HG03460 (cell line): ENCODE measurements around the gene FSTL5.

ENCODE experiments used
- ATAC-seq: cut with Tn5 transposase; IDR thresholded peaks from one replicate; pipeline ENCODE4 v1.9.1; 2021; ENCODE audit not compliant: unreplicated experiment

The FSTL5 gene

DNA sequence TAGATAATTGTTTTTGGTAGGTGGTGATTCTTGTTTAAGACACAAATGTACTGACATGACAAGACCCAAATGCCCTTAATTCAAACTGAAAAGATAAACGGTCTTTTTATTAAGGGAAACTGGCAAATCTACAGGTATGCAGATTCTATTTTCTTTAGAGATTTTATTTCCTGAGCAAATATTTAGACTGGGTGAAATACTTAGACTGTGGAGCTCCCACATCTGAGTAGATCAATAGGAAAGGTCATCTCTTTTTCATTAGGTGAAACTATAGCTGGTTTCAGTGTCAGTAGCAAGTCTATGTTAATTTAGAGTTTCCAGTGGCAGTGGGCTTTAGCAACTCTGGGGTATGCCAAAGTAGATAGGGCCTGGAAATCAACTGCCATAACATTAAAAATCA, 446.7 kb downstream of the FSTL5 start:
- ATAC-seq = no peak

DNA sequence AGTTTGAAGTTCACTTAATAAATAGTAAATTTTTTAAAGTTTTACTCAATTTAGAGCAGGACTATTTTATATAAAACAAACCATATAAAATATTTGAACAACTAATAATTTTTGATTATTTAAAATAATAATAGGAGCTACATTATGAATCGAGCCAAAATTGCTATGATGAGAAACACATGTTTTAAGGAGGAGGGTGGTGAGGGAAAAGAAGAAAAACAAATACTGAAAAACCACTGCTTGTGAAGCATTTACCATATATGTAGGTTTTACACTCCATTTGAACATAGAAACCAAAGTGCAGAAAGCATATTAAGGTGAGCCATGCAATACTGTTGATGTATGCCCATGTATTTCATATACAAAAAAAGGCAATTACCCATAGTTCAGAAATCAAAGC, 448.9 kb downstream of the FSTL5 start:
- ATAC-seq = no peak

DNA sequence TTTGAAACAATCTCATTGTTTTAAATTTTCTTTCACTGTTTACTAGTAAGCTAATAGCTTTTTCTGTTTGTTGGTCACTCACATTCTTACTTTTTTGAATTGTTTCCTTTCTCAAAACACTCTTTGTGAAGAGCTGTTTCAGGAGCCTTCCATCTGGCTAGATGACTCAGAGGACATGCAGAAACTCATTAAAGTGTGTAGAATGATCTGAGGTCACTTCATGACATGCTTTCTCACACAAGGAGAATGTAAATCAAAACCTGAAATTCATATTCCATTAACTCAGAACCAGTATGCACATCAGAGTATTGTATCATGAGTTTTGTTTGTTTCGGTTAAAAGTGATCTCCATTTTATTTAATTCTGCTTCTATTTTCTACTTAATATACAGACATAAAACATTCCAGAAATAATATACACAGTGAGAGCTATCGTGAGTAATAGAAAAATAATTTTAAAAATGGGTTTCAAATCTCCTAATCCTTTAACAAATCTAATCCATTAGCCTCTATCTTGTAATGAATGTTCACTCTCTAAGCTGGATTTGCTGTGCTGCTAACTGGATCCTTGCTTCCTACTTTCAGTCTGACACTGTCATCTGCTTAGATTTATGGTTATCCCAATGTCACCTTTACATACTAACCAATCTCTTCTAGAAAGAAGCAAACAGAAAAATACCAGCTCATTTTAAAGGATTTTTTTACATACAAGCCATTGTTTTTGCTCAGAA, 449.6 kb downstream of the FSTL5 start:
- ATAC-seq = no peak

DNA sequence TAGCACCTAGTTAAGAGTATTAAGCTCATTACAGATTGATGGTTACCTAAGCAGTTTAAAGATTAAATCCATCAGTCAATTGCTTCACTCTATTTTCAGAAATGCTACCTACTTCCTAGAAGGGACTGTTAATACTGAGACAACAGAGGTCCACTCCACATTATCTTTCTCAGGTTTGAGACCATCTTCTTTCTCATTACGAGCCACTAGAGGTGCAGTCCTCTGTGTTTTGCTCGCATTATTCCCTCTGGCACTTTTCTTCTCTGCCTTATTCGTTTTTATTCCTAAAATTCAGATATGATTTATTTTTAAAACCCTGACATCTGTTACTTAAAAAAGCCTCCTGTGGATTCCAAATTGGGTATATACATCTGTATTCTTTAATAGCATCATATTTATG, 459.1 kb downstream of the FSTL5 start:
- no peak for ATAC-seq

DNA sequence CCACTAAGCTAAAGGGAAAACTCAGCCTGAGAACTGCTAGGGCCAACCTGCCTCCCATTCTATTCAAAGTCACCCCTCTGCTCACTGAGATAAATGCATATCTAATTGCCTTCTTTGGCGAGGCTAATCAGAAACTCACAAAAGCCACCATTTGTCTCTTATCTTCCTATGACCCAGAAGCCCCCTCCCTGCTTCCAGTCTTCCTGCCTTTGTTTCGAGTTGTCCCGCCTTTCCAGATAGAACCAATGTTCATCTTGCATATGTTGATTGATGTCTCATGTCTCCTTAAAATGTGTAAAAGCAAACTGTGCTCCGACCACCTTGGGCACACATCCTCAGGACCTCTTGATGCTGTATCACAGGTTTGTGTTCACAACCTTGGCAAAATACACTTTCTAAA, 459.8 kb downstream of the FSTL5 start:
- no peak for ATAC-seq

DNA sequence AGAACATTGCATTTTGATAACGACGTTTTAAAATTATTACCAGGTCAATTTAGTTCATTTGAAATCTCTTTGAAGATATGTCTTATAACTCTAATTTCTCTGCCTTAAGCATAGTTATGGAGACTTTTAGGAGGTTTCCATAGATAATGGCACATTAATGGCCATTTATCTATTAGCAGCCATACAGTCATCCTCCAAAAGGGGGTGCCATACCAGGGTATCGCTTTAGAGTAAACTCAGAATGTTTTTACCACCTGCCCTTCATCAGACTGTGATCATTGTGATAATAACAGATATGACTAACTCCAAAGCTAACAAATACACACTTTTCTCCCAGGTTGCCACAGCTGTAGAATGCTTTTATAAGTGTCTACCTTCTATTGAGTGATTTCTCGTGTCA, 461.5 kb downstream of the FSTL5 start:
- ATAC-seq = no peak

DNA sequence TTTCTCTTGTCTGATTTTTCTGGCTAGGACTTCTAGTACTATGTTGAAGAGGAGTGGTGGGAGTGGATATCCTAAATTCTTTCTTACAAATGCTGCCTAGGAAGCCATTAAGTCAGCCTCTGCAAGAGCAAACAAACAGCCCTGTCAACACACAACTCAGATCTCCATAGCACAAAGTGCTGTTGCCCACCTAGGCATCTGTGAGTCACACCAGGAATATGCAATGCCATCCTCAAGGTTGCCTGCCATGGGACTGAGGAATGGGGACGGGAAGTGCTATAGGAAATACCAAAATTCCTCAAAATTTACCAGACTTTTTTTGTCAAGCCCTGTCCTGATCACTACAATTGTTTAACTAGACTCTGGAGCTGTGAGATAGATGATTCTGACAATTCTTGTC, 466.9 kb downstream of the FSTL5 start:
- no peak for ATAC-seq

DNA sequence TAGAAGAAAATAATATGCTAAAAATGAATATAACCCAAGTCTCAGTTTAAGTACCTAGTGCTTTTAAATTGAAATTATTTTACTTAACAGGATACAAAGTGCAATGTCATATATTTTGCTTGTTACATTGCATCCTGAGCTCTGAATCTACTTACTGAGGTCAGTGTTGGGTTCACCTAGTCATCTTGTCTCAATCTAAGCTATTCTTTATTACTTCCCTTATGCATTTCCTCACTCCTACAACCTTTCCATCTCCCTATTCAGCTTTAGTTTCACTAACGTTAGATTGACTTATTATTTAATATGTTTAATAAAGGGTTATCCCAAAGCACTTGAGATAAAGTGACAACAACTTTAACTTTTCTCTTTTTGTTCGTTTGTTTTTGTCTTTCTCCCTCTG, 483.7 kb downstream of the FSTL5 start:
- ATAC-seq = no peak

DNA sequence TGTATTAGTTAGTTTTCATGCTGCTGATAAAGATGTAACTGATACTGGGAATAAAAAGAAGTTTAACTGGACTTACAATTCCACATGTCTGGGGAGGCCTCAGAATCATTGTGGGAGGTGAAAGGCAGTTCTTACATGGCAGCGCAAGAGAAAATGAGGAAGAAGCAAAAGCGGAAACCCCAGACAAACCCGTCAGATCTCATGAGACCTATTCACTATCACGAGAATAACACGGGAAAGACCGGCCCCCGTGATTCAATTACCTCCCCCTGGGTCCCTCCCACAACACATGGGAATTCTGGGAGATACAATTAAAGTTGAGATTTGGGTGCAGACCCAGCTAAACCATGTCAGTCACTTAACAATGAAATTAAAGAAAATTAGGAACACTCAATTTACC, 499.1 kb downstream of the FSTL5 start:
- no peak for ATAC-seq

DNA sequence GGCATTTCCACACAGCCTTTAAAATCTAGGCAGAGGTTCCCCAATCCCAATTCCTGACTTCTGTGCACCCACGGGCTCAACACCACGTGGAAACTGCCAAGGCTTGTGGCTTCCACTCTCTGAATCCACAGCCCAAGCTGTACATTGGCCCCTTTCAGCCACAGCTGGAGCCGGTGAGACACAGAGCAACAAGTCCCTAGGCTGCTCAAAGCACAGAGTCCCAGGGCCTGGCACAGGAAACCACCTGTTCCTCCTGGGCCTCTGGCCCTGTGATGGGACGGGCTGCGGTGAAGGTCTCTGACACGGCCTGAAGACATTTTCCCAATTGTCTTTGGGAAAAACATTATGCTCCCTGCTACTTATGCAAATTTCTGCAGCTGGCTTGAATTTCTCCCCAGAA, 500.0 kb downstream of the FSTL5 start:
- no peak for ATAC-seq

DNA sequence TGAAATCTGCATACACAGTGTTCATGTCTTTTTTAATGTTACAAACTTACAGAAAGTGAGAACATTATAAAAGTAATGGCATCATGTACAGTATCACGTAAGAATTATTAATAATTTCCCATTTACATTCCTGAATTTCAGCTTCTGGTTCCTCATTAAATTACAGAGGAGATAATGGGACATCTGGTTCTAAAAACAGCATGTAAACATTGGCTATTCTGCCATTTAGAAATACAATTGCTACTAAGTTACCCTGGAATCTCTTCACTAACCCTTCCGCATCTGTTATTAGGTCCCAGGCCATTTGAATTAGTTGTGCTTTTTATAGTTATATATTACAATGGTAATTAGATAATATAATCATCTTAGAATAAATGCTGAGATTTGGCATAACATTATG, 505.1 kb downstream of the FSTL5 start:
- ATAC-seq = no peak

DNA sequence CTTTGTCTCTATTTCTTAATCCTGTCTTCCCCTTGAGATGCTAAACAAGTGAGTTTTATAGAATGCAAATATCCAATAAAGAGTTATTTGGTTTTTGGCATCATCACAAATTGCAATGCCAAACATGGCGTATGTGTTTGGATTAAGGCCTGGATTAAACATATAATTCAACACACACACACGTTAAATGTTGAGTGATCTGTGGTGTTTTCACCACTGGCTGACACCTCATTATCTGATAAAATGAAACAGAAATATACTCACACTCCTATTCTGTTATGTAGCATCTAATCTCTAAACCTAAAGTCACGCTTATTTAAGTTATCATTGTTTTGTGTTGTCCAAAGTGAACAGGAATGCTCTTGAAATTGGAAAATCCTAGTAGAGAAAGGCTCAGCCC, 506.2 kb downstream of the FSTL5 start:
- ATAC-seq = no peak

DNA sequence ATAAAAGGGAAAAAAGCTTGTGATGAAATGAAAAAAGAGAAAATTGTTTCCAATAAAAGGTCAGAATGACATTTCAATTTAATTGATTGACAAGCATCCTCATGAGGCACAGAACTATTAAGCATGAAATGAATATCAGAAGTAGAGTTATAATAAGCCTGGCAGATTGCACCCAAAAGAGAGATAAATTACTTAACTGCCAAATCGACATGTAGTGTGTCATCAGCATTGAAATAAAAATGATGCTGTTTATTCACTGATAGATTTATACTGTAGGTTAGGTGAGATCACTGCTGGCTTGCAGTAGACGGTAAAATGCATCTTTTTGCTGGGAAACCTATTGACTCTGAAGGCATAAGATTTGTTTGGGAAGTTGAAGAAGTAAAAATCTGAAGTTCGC, 507.2 kb downstream of the FSTL5 start:
- no peak for ATAC-seq

DNA sequence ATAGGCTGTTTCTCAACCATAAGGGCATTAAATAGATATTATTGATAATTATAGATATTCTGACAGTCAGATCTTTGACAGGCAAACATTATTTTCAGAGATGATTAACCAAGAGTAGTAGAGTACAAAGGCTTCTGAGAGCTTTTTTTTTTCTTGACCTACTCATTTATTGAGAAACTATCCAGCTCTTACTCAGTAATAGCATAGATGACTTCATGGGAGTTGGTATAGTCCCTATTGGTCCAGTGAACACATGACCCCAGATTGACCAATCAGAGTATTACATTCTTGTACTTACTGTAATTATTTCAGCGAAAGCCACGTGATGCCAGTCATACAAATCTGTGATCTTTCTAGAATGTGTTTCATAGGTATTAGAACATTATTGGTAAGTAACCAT, 508.7 kb downstream of the FSTL5 start:
- no peak for ATAC-seq

DNA sequence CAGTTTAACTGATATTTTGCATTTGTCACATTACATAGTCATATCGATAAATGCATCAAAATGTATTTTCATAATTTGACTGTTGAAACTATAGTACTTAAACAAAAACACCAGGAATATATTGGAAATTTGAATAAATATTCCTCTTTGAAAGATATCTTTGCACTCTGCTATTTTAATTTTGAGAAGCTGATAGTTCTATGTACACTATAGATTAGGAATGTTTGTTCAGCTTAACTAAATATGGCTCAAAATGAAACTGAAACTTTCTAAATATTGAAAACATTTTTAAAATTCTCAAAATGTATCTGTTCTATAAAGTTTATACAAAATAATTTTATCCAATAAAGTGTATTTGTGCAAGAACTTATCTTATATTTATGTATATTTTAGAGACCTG, 510.1 kb downstream of the FSTL5 start:
- ATAC-seq = no peak

DNA sequence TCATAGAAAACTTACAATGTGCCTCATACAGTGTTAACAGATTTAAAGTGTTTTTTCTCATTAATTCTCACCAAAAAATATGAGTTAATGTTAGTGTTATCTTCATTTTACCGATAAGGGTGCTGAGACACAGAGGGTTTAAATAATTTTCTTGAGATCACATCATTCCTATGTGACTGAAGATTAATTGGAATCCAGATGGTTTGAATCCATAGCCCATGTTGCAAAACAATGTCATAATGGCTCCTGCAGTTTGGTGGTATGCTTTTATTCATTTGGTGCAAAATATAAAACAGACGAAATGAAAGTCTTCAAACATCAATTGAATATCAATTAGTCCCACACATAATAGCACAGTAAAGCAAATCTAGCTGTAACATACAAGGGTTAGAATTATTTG, 512.2 kb downstream of the FSTL5 start:
- ATAC-seq = no peak

DNA sequence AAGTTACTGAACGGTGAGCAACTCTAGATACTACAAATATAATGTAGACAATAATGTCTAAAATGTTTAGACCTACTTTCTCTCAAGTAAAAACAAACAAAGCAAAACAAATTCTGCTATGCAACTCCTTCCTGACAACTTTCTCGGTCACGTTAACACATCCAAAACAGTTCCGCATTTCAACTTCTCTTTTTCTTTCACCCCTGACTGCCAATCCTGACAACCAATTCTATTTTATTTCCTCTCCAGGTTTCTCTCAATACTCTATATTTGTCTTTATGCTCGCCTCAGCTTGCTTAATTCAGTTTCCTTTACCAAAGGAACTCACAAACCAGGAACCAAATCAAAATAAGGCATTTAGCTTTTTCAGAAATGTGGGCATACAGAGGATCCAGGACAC, 513.0 kb downstream of the FSTL5 start:
- no peak for ATAC-seq

DNA sequence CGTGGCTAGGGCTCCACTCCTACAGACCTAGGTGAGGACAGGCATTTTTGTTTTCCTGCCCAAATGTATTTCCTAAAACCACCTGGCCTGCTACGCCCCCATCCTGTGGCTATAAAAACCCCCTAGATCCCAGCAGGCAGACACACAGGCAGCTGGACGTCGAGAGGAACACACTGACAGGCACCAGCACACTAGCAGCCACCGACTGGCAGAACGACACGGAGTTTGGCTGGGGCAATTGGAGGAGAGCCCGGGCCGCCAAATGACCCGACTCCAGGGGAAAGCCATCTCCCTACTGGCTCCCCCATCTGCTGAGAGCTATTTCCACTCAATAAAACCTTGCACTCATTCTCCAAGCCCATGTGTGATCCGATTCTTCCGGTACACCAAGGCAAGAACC, 516.0 kb downstream of the FSTL5 start:
- ATAC-seq = no peak

DNA sequence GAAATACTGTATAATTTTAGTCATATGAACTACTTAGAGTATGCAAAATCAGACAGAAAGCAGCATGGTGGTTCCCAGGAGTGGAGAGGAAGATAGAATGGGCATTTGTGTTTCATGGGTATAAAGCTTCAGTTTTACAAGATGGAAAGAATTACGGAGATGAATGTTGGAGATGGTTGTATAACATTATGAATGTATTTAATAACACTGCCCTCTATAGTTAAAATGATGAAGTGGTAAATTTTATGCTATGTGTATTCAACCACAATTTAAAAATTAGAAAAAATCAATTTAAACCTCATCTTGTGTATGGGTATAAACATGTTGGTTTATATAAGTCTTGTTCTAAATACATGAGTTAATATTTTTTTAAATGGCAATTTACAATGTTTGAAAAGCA, 521.1 kb downstream of the FSTL5 start:
- ATAC-seq = no peak

DNA sequence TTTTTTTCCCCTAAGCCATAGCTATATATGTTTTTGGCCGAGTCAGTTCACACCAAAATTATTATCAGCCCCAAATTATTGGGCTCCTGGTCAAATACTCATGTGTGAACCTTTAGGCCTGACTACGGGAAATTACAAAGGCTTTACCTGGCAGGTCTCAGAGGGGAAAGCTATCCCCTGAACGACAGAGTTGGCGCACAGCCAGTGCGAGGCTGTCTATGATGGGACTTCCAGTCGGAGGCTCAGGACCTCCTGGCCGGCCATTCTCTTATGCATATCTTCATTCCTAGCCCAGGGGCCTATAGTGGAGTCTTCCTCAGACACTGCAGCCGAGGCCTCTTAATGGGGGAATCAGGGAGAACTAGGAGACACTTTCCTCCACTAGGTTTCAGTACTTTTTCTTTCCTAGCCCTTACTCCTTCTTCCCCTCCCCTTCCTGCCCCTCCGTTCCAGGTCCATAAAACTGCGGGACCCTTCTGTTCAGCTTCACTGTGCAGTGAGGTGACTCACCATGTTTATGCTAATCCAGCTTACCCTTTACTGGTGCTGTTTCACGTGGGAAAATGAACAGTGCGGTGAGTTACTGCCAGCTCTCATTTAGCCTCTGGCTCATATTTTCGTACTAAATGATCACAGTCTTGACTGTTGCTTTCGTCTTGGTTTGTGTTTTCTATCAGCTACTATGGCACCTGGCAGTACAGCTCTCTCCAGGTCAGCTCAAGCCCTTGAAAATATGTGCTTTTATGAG, 533.9 kb downstream of the FSTL5 start:
- ATAC-seq = no peak

DNA sequence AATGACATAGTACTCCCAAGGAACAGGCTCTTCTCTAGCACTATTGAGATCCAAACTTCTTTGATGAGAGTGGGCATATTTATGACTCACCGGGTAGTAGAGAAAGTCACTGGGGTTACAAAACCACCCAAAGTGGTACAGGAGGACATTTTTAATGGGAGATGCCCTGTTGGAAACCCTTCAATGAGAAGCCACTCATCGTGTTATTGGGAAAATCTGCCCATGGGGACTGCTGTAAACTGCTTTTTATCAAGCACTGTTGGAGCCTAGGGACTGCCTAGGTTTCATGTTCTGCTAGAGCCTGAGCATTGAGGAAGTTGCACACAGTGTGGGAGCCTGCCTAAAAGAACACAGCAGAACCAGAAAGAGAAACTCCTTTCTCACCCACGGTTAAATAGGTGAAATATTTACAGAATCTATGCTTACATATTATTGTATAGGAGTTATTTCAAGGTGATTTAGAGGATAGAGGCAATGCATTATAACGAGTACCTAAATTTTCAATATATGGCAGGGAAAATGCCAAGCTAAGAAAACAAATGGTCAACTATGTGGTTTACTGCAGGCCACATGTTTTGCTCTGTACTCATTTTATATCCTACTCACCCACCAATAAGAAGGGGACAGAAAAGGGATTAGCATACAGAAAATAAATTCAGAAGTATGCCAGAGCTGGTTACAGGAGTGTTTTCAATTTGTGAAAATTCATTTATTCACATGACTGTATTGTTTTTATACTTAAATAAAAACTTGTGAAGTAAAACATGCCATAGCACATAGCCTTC, 559.1 kb downstream of the FSTL5 start:
- ATAC-seq = peak; percentile 57

DNA sequence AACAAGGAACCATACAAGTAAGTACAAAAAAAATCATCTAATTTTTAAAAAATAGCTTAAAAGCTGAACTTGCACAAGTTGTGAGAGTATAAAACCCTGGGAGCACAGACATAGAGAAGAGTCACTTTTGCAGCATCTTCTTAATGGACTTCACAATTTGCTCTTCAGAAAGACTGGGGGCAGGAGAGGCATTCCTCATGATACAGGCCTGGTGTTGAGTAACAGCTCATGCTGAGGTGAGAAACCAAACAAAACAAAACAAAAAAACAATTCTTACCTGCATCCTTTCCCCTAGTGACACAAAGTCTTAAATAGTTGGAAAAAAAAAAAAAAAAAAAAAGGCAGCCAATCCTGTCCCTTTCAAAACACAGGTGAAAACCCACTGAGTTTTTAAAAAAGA, 562.8 kb downstream of the FSTL5 start:
- ATAC-seq = no peak
